Stimulated activated CD4-positive, alpha-beta T cell treated with anti-CD3 and anti-CD28 coated beads, TNF-alpha, amount 100 ng/mL, for 48 hours (primary cell): ENCODE results near the gene LIN28A.

ENCODE experiments used
- DNase-seq, 3 donors: peaks; one replicate each; pipeline ENCODE4 v3.0.0-alpha.2; 2020; ENCODE audit warnings: low read depth in 3 of 3

LIN28A gene

GRCh38 chr1:26434161-26434752, 23.6 kb downstream of the LIN28A start:
- no peak for DNase-seq

GRCh38 chr1:26438041-26438440, 27.4 kb downstream of the LIN28A start:
- no peak for DNase-seq

GRCh38 chr1:26440259-26440658, 29.6 kb downstream of the LIN28A start:
- no peak for DNase-seq

- no peak for DNase-seq
Measured at GRCh38 chr1:26449868-26450267, 39.3 kb downstream of the LIN28A start.

- DNase-seq, result no peak
Measured at GRCh38 chr1:26450908-26451307, 40.3 kb downstream of the LIN28A start.

- no peak for DNase-seq
Measured at GRCh38 chr1:26452459-26453183, 42.0 kb downstream of the LIN28A start.

GRCh38 chr1:26459148-26459547, 48.5 kb downstream of the LIN28A start:
- no peak for DNase-seq

- no peak for DNase-seq
Measured at GRCh38 chr1:26459573-26460031, 49.0 kb downstream of the LIN28A start.

- no peak for DNase-seq
Measured at GRCh38 chr1:26468911-26469310, 58.3 kb downstream of the LIN28A start.

- DNase-seq, result no peak
Measured at GRCh38 chr1:26469558-26469957, 58.9 kb downstream of the LIN28A start.

- DNase-seq, result no peak
Measured at GRCh38 chr1:26470878-26471497, 60.4 kb downstream of the LIN28A start.

GRCh38 chr1:26471498-26472319, 61.1 kb downstream of the LIN28A start:
- peak in 2 of 3 donors; percentile 28 to 38 for DNase-seq

GRCh38 chr1:26472320-26472900, 61.8 kb downstream of the LIN28A start, which contains the start of gene HMGN2:
Gene HMGN2 (plus strand): TSS chr1:26472440. CDS start chr1:26472613, 173 bp downstream.
- DNase-seq, result peak; percentile 84 to 96 (median 86)

GRCh38 chr1:26472901-26473845, 62.6 kb downstream of the LIN28A start:
- DNase-seq, result peak; percentile 87 to 92 (median 91)

GRCh38 chr1:26474818-26475217, 64.2 kb downstream of the LIN28A start:
- no peak for DNase-seq

GRCh38 chr1:26475989-26476388, 65.4 kb downstream of the LIN28A start:
- DNase-seq, result no peak

- DNase-seq, result no peak
Measured at GRCh38 chr1:26476958-26477357, 66.3 kb downstream of the LIN28A start.

GRCh38 chr1:26477446-26478152, 67.0 kb downstream of the LIN28A start:
- no peak for DNase-seq

GRCh38 chr1:26478159-26478558, 67.5 kb downstream of the LIN28A start:
- no peak for DNase-seq

- DNase-seq, result no peak
Measured at GRCh38 chr1:26478988-26479387, 68.4 kb downstream of the LIN28A start.
